WTC11 (cell line): ENCODE results near the gene TSPO2. TPM values are rescaled to one million over a fixed set of nuclear protein-coding genes. Genes with fewer than 3 reads are reported as not detected.
"Not testable (repeated sequence)": the region's sequence is repeated elsewhere in the genome, so short reads cannot be mapped to it uniquely, and the experiment has no call there.

Experiments used
- ATAC-seq: fragments of 200-7000 bp; cut with Tn5 transposase; 2 replicates; pipeline ENCODE4 v1.10.0; 2021; ENCODE audit warnings: mild to moderate bottlenecking, moderate library complexity
- CTCF ChIA-PET: fragments of 300-600 bp; sonication (Branson Sonifier 250); formaldehyde crosslinking; loops from one replicate; lab custom pipeline; 2021; ENCODE audit warnings: antibody characterized with exemption; lab: Charles Lee
- POLR2A ChIA-PET: fragments of 350-600 bp; sonication (Branson Sonifier 250); formaldehyde crosslinking; loops from one replicate; lab custom pipeline; 2021; ENCODE audit warnings: antibody characterized with exemption; lab: Charles Lee
- DNase-seq: peaks from one replicate; pipeline ENCODE4 v3.0.0; 2021; ENCODE audit warnings: low spot score
- H3K27ac Mint-ChIP-seq: 2 replicates; pipeline ENCODE4 v1.8.0; 2021; ENCODE audit warnings: mixed read lengths
- H3K27me3 Mint-ChIP-seq: 2 replicates; pipeline ENCODE4 v1.8.0; 2021; ENCODE audit warnings: low read depth, mild to moderate bottlenecking, moderate library complexity, mixed read lengths
- H3K36me3 Mint-ChIP-seq: 2 replicates; pipeline ENCODE4 v1.8.0; 2021; ENCODE audit warnings: mixed read lengths
- H3K4me1 Mint-ChIP-seq: 2 replicates; pipeline ENCODE4 v1.8.0; 2022; ENCODE audit warnings: mixed read lengths
- H3K4me3 Mint-ChIP-seq: 2 replicates; pipeline ENCODE4 v1.8.0; 2021; ENCODE audit warnings: mild to moderate bottlenecking, moderate library complexity, mixed read lengths
- H3K9me3 Mint-ChIP-seq: 2 replicates; pipeline ENCODE4 v1.8.0; 2021; ENCODE audit warnings: mixed read lengths
- ARID4B ChIP-seq: sonication (generic); formaldehyde crosslinking; IDR thresholded peaks from 2 replicates; pipeline ENCODE4 v1.8.0; 2023; ENCODE audit warnings: missing genetic modification reagents, mild to moderate bottlenecking, borderline replicate concordance
- ATF1 ChIP-seq: sonication (generic); formaldehyde crosslinking; IDR thresholded peaks from 2 replicates; pipeline ENCODE4 v1.8.1; 2023; ENCODE audit warnings: mild to moderate bottlenecking, moderate library complexity, missing genetic modification reagents
- CDX4 ChIP-seq: fragments of 250-450 bp; sonication (Bioruptor Pico); IDR thresholded peaks from 2 replicates; pipeline ENCODE4 v1.9.0; 2021; ENCODE audit warnings: moderate library complexity, mild to moderate bottlenecking, inconsistent platforms, borderline replicate concordance
- ERG ChIP-seq: fragments of 250-450 bp; sonication (Bioruptor Pico); IDR thresholded peaks from 2 replicates; pipeline ENCODE4 v1.8.0; 2021; ENCODE audit warnings: mild to moderate bottlenecking
- ETV6 ChIP-seq: sonication (generic); formaldehyde crosslinking; IDR thresholded peaks from 2 replicates; pipeline ENCODE4 v1.8.1; 2022; ENCODE audit warnings: mild to moderate bottlenecking, missing genetic modification reagents
- FOXJ3 ChIP-seq: sonication (generic); formaldehyde crosslinking; IDR thresholded peaks from 2 replicates; pipeline ENCODE4 v1.9.0; 2021; ENCODE audit warnings: missing genetic modification reagents, mild to moderate bottlenecking, borderline replicate concordance
- FOXK1 ChIP-seq: sonication (generic); formaldehyde crosslinking; IDR thresholded peaks from 2 replicates; pipeline ENCODE4 v1.8.0; 2022; ENCODE audit warnings: mild to moderate bottlenecking, moderate library complexity, missing genetic modification reagents
- IRF2 ChIP-seq: sonication (generic); formaldehyde crosslinking; IDR thresholded peaks from 2 replicates; pipeline ENCODE4 v1.8.0; 2022; ENCODE audit warnings: low read depth, missing genetic modification reagents, borderline replicate concordance
- KAT7 ChIP-seq: sonication (generic); formaldehyde crosslinking; IDR thresholded peaks from 2 replicates; pipeline ENCODE4 v1.8.1; 2023; ENCODE audit warnings: missing genetic modification reagents, mild to moderate bottlenecking, borderline replicate concordance
- MYBL2 ChIP-seq: sonication (generic); formaldehyde crosslinking; IDR thresholded peaks from 2 replicates; pipeline ENCODE4 v1.8.1; 2023; ENCODE audit warnings: mild to moderate bottlenecking, moderate library complexity, missing genetic modification reagents
- SMAD3 ChIP-seq: sonication (generic); formaldehyde crosslinking; IDR thresholded peaks from 2 replicates; pipeline ENCODE4 v1.8.0; 2022; ENCODE audit warnings: missing genetic modification reagents, mild to moderate bottlenecking, borderline replicate concordance
- STAT6 ChIP-seq: sonication (generic); formaldehyde crosslinking; conservative IDR thresholded peaks from 2 replicates; pipeline ENCODE4 v1.8.1; 2023; ENCODE audit warnings: mild to moderate bottlenecking, low read depth, missing genetic modification reagents, moderate library complexity
- TCF7 ChIP-seq: sonication (generic); formaldehyde crosslinking; IDR thresholded peaks from 2 replicates; pipeline ENCODE4 v1.8.0; 2022; ENCODE audit warnings: mild to moderate bottlenecking, low read depth, missing genetic modification reagents, moderate library complexity
- TP53 ChIP-seq: sonication (generic); formaldehyde crosslinking; IDR thresholded peaks from 2 replicates; pipeline ENCODE4 v1.8.1; 2023; ENCODE audit warnings: mild to moderate bottlenecking, missing genetic modification reagents
- ZBTB21 ChIP-seq: sonication (generic); formaldehyde crosslinking; IDR thresholded peaks from 2 replicates; pipeline ENCODE4 v1.8.1; 2023; ENCODE audit warnings: mild to moderate bottlenecking, missing genetic modification reagents, borderline replicate concordance
- ZBTB43 ChIP-seq: sonication (generic); formaldehyde crosslinking; IDR thresholded peaks from 2 replicates; pipeline ENCODE4 v1.8.1; 2023; ENCODE audit warnings: mild to moderate bottlenecking, missing genetic modification reagents
- ZNF232 ChIP-seq: sonication (generic); formaldehyde crosslinking; IDR thresholded peaks from 2 replicates; pipeline ENCODE4 v1.8.0; 2022; ENCODE audit warnings: mild to moderate bottlenecking, missing genetic modification reagents
- ZNF416 ChIP-seq: fragments of 250-450 bp; sonication (Bioruptor Pico); IDR thresholded peaks from 2 replicates; pipeline ENCODE4 v1.9.0; 2021; ENCODE audit warnings: mild to moderate bottlenecking, inconsistent platforms
- ZNF671 ChIP-seq: fragments of 250-450 bp; sonication (Bioruptor Pico); IDR thresholded peaks from 2 replicates; pipeline ENCODE4 v1.8.0; 2021; ENCODE audit warnings: mild to moderate bottlenecking
- total RNA-seq: library from RNA; stranded (reverse); gene quantifications from 3 replicates; pipeline ENCODE4 v1.2.3, GENCODE V29; 2021

The TSPO2 gene
- total RNA-seq, 1 experiment from 2014 or later = not detected

- ATAC-seq (no peak), DNase-seq (no peak)
- Mint-ChIP-seq H3K36me3 (no peaks in the 10 kb centered on the region), H3K27me3 (peaks cover 3% of the 10 kb centered on the region; the same call in 1 of the 2 replicates), H3K4me3 (no peak overlapping the region), H3K9me3 (peaks cover 13% of the 10 kb centered on the region), H3K27ac (no peak overlapping the region), H3K4me1 (peaks cover 7% of the 10 kb centered on the region; the same call in 1 of the 2 replicates)
- TF ChIP-seq ZBTB21 (no peak), FOXK1 (CRISPR knock-in tag) (no peak), ATF1 (CRISPR knock-in tag) (no peak), ARID4B (CRISPR knock-in tag) (no peak), ZBTB43 (CRISPR knock-in tag) (no peak), ERG (CRISPR knock-in tag) (no peak), TP53 (CRISPR knock-in tag) (no peak), ZNF416 (no peak), ETV6 (CRISPR knock-in tag) (no peak), TCF7 (CRISPR knock-in tag) (no peak), CDX4 (no peak), FOXJ3 (no peak), ZNF671 (CRISPR knock-in tag) (no peak), MYBL2 (no peak), KAT7 (CRISPR knock-in tag) (no peak), STAT6 (CRISPR knock-in tag) (no peak), IRF2 (CRISPR knock-in tag) (no peak), SMAD3 (CRISPR knock-in tag) (no peak), ZNF232 (CRISPR knock-in tag) (no peak)
- POLR2A ChIA-PET = no interaction called here
- CTCF ChIA-PET = interaction anchor here (0.8 to 2.5 kb wide), 4 partner anchors 13 to 24 kb away, joined by 3 to 18 read pairs (median 4); partner anchors contain the start of gene UNC5CL
These were observed 27.5 kb upstream of the TSPO2 start for GRCh38 chr6:41014780-41015179.

GRCh38 chr6:41015860-41016259, 26.4 kb upstream of the TSPO2 start:
- not testable (repeated sequence) for ATAC-seq, H3K4me3 Mint-ChIP-seq

More at GRCh38 chr6:41015860-41016259, 26.4 kb upstream of the TSPO2 start:
- not testable (repeated sequence) for H3K27ac Mint-ChIP-seq, H3K27me3 Mint-ChIP-seq, H3K36me3 Mint-ChIP-seq, H3K4me1 Mint-ChIP-seq, DNase-seq
- ChIA-PET CTCF (interaction anchor here (1.4 to 2.5 kb wide), 2 partner anchors 12 to 104 kb away, joined by 4 to 18 read pairs; no protein-coding TSS in a partner anchor), POLR2A (interaction anchor here (0.7 kb wide), 1 partner anchor 164 kb away, joined by 3 read pairs; no protein-coding TSS in a partner anchor)
- peaks cover 14% of the 10 kb centered on the region for H3K9me3 Mint-ChIP-seq
